Islet of Langerhans (tissue), 1 donor: ENCODE data around the gene NRROS.
"Not testable (repeated sequence)": the region's sequence is repeated elsewhere in the genome, so short reads cannot be mapped to it uniquely, and the experiment has no call there.

Source experiments
- FAIRE-seq: peaks from one replicate; lab custom pipeline; 2011; peaks lifted over from hg19 to GRCh38; lab: Jason Lieb, UNC

The NRROS gene

GRCh38 chr3:196639483-196640296 is at the start of gene NRROS:
TSS of gene NRROS (plus strand) at chr3:196639694. CDS start at chr3:196654540, 14,846 bp downstream.
- FAIRE-seq, result no peak

GRCh38 chr3:196590279-196590678 is 49.2 kb upstream of the NRROS start:
- FAIRE-seq, result no peak

GRCh38 chr3:196596355-196596754 is 43.1 kb upstream of the NRROS start:
- no peak for FAIRE-seq

- not testable (repeated sequence) for FAIRE-seq
Observed at GRCh38 chr3:196597971-196598733, 41.3 kb upstream of the NRROS start.

GRCh38 chr3:196599734-196600128 is 39.8 kb upstream of the NRROS start:
- no peak for FAIRE-seq

GRCh38 chr3:196600359-196600758 is 39.1 kb upstream of the NRROS start:
- no peak for FAIRE-seq

- no peak for FAIRE-seq
Observed at GRCh38 chr3:196602673-196603072, 36.8 kb upstream of the NRROS start.

GRCh38 chr3:196603683-196604082 is 35.8 kb upstream of the NRROS start:
- FAIRE-seq, result no peak

GRCh38 chr3:196604548-196604947 is 34.9 kb upstream of the NRROS start:
- no peak for FAIRE-seq

GRCh38 chr3:196608693-196609092 is 30.8 kb upstream of the NRROS start:
- no peak for FAIRE-seq

GRCh38 chr3:196609343-196609775 is 30.1 kb upstream of the NRROS start:
- no peak for FAIRE-seq

GRCh38 chr3:196609805-196610515 is 29.5 kb upstream of the NRROS start:
- no peak for FAIRE-seq

- no peak for FAIRE-seq
Observed at GRCh38 chr3:196611761-196612483, 27.6 kb upstream of the NRROS start.

- FAIRE-seq, result not testable (repeated sequence)
Observed at GRCh38 chr3:196615234-196615633, 24.3 kb upstream of the NRROS start.

GRCh38 chr3:196617256-196617655 is 22.2 kb upstream of the NRROS start:
- no peak for FAIRE-seq

- FAIRE-seq, result no peak
Observed at GRCh38 chr3:196619223-196619622, 20.3 kb upstream of the NRROS start.

- FAIRE-seq, result not testable (repeated sequence)
Observed at GRCh38 chr3:196619627-196620026, 19.9 kb upstream of the NRROS start.

- no peak for FAIRE-seq
Observed at GRCh38 chr3:196620161-196620604, 19.3 kb upstream of the NRROS start.

- no peak for FAIRE-seq
Observed at GRCh38 chr3:196620684-196621083, 18.8 kb upstream of the NRROS start.

GRCh38 chr3:196621611-196622010 is 17.9 kb upstream of the NRROS start:
- FAIRE-seq, result no peak

GRCh38 chr3:196624067-196624790 is 15.3 kb upstream of the NRROS start:
- FAIRE-seq, result no peak
